ENCODE measurements around the gene ZNF483.
"Not testable (repeated sequence)": the region's sequence is repeated elsewhere in the genome, so short reads cannot be mapped to it uniquely, and the experiment has no call there.

The ZNF483 gene

GRCh38 chr9:111525056-111525977 is at the start of gene ZNF483:
ZNF483 (plus strand) TSS chr9:111525179; CDS start chr9:111527396, 2,217 bp downstream.
- DNase-seq (ENCODE audit: extremely low spot score, insufficient read length, low read depth) = peak; percentile 49

GRCh38 chr9:111475195-111475594 is 49.8 kb upstream of the ZNF483 start:
- FAIRE-seq = no peak
- no peak for DNase-seq (ENCODE audit: extremely low spot score, insufficient read length, low read depth)

More at GRCh38 chr9:111525056-111525977, at the start of gene ZNF483:
- peak; percentile 74 for FAIRE-seq

GRCh38 chr9:111477677-111478076 is 47.3 kb upstream of the ZNF483 start:
- DNase-seq (ENCODE audit: extremely low spot score, insufficient read length, low read depth) = no peak
- FAIRE-seq = no peak

- FAIRE-seq (no peak), DNase-seq (ENCODE audit: extremely low spot score, insufficient read length, low read depth) (no peak)
Measured at GRCh38 chr9:111481885-111482636, 42.9 kb upstream of the ZNF483 start.

GRCh38 chr9:111482694-111483438 is 42.1 kb upstream of the ZNF483 start:
- FAIRE-seq = peak; percentile 41
- peak; percentile 64 for DNase-seq (ENCODE audit: extremely low spot score, insufficient read length, low read depth)

GRCh38 chr9:111483439-111483857 is 41.5 kb upstream of the ZNF483 start:
- DNase-seq (ENCODE audit: extremely low spot score, insufficient read length, low read depth) (peak; percentile 37), FAIRE-seq (no peak)

GRCh38 chr9:111483858-111484571 is 41.0 kb upstream of the ZNF483 start, which contains the start of gene ECPAS:
ECPAS (minus strand) TSS chr9:111484383; CDS start chr9:111472918, 11,465 bp downstream.
- DNase-seq (ENCODE audit: extremely low spot score, insufficient read length, low read depth) = peak; percentile 80
- no peak for FAIRE-seq

GRCh38 chr9:111484572-111484894 is 40.4 kb upstream of the ZNF483 start:
- DNase-seq (ENCODE audit: extremely low spot score, insufficient read length, low read depth) (no peak), FAIRE-seq (peak; percentile 67)

GRCh38 chr9:111497196-111497595 is 27.8 kb upstream of the ZNF483 start:
- FAIRE-seq; DNase-seq (ENCODE audit: extremely low spot score, insufficient read length, low read depth): not testable (repeated sequence)

- FAIRE-seq (no peak), DNase-seq (ENCODE audit: extremely low spot score, insufficient read length, low read depth) (no peak)
Measured at GRCh38 chr9:111501005-111501562, 23.9 kb upstream of the ZNF483 start.

GRCh38 chr9:111501648-111502047 is 23.3 kb upstream of the ZNF483 start:
- DNase-seq (ENCODE audit: extremely low spot score, insufficient read length, low read depth) = no peak
- FAIRE-seq = no peak

GRCh38 chr9:111502506-111502905 is 22.5 kb upstream of the ZNF483 start:
- no peak for FAIRE-seq
- DNase-seq (ENCODE audit: extremely low spot score, insufficient read length, low read depth) = no peak

- DNase-seq (ENCODE audit: extremely low spot score, insufficient read length, low read depth); FAIRE-seq: not testable (repeated sequence)
Measured at GRCh38 chr9:111511581-111511980, 13.4 kb upstream of the ZNF483 start.

GRCh38 chr9:111514967-111515366 is 10.0 kb upstream of the ZNF483 start:
- DNase-seq (ENCODE audit: extremely low spot score, insufficient read length, low read depth) (no peak), FAIRE-seq (no peak)

- DNase-seq (ENCODE audit: extremely low spot score, insufficient read length, low read depth) = no peak
- no peak for FAIRE-seq
Measured at GRCh38 chr9:111516061-111516465, 8.9 kb upstream of the ZNF483 start.

- FAIRE-seq (no peak), DNase-seq (ENCODE audit: extremely low spot score, insufficient read length, low read depth) (no peak)
Measured at GRCh38 chr9:111524731-111525055, 286 bp upstream of the ZNF483 start.

- no peak for FAIRE-seq
- no peak for DNase-seq (ENCODE audit: extremely low spot score, insufficient read length, low read depth)
Measured at GRCh38 chr9:111527347-111527746, 2.4 kb downstream of the ZNF483 start.

GRCh38 chr9:111529787-111530186 is 4.8 kb downstream of the ZNF483 start:
- DNase-seq (ENCODE audit: extremely low spot score, insufficient read length, low read depth) (no peak), FAIRE-seq (no peak)

- FAIRE-seq (no peak), DNase-seq (ENCODE audit: extremely low spot score, insufficient read length, low read depth) (no peak)
Measured at GRCh38 chr9:111531716-111532115, 6.7 kb downstream of the ZNF483 start.
